Calu3 (cell line): ENCODE data around the gene CDKN2B-AS1. TPM values are rescaled to one million over a fixed set of nuclear protein-coding genes. Genes with fewer than 3 reads are reported as not detected.

Experiments
- BruUV-seq: library from RNA; stranded (reverse); fragments of 400-500 nt; replicated peaks from 2 replicates; lab custom pipeline; 2021; lab: Mats Ljungman, UMichigan
- CTCF ChIA-PET: fragments of 300-600 bp; sonication (Branson Sonifier 250); formaldehyde crosslinking; loops from one replicate; lab custom pipeline; 2022; ENCODE audit warnings: antibody characterized with exemption; lab: Charles Lee
- DNase-seq: peaks from one replicate; pipeline ENCODE4 v3.0.0; 2022
- H3K27ac Mint-ChIP-seq: one replicate; pipeline ENCODE4 v1.8.0; 2022; ENCODE audit warnings: mixed read lengths; ENCODE audit not compliant: unreplicated experiment
- H3K27me3 Mint-ChIP-seq: one replicate; pipeline ENCODE4 v1.8.0; 2022; ENCODE audit warnings: mixed read lengths; ENCODE audit not compliant: unreplicated experiment
- H3K36me3 Mint-ChIP-seq: one replicate; pipeline ENCODE4 v1.8.0; 2022; ENCODE audit warnings: mild to moderate bottlenecking, moderate library complexity, mixed read lengths; ENCODE audit not compliant: insufficient read depth, unreplicated experiment
- H3K4me1 Mint-ChIP-seq: one replicate; pipeline ENCODE4 v1.8.0; 2022; ENCODE audit warnings: mild to moderate bottlenecking, low read depth, mixed read lengths; ENCODE audit not compliant: unreplicated experiment
- H3K4me3 Mint-ChIP-seq: one replicate; pipeline ENCODE4 v1.8.0; 2022; ENCODE audit warnings: mild to moderate bottlenecking, low read depth, moderate library complexity, mixed read lengths; ENCODE audit not compliant: unreplicated experiment
- H3K9me3 Mint-ChIP-seq: one replicate; pipeline ENCODE4 v1.8.0; 2022; ENCODE audit warnings: low read depth, mixed read lengths; ENCODE audit not compliant: unreplicated experiment
- intact Hi-C: fragments of 100-400 bp; cut with micrococcal nuclease; formaldehyde crosslinking; loops from one replicate; pipeline ENCODE4 v1.10.0; 2022; ENCODE audit not compliant: unreplicated experiment
- total RNA-seq: library from RNA; stranded (reverse); gene quantifications from 2 replicates; pipeline ENCODE4 v1.2.3, GENCODE V29; 2022
- TF ChIP-seq, protein P1 (sequence below): fragments of 200-600 bp; IDR thresholded peaks from one replicate; pipeline ENCODE4 v1.8.0; 2022; ENCODE audit warnings: antibody characterized with exemption; ENCODE audit not compliant: unreplicated experiment

CDKN2B-AS1 gene
- total RNA-seq, 1 experiment from 2014 or later, result 8.9 TPM

DNA sequence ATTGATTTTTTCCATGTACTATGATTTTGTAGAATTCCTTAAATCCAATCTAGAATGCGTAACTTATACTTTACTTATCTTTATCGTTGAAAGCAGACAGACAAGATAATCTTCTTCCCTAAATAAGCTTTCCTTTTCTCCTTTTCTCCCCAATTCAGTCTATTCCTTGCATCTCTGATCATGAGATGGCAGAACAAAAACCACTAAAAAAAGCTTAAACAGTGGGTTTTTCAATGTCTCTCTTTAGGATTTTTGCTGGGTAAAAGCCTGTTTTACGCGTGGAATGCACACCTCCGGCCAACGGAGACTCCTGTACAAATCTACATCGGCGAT is 13.8 kb downstream of the CDKN2B-AS1 start:
- intact Hi-C loops, result loop anchor here (1.0 to 5.0 kb wide), 2 partner anchors 195 to 234 kb away; no protein-coding TSS in a partner anchor
- CTCF ChIA-PET, result interaction anchor here (0.9 to 3.1 kb wide), 13 partner anchors 13 to 236 kb away, joined by 3 to 18 read pairs (median 5); partner anchors contain the start of genes CDKN2A and CDKN2B-AS1
- peak overlapping the region; percentile 96 for H3K4me3 Mint-ChIP-seq

DNA sequence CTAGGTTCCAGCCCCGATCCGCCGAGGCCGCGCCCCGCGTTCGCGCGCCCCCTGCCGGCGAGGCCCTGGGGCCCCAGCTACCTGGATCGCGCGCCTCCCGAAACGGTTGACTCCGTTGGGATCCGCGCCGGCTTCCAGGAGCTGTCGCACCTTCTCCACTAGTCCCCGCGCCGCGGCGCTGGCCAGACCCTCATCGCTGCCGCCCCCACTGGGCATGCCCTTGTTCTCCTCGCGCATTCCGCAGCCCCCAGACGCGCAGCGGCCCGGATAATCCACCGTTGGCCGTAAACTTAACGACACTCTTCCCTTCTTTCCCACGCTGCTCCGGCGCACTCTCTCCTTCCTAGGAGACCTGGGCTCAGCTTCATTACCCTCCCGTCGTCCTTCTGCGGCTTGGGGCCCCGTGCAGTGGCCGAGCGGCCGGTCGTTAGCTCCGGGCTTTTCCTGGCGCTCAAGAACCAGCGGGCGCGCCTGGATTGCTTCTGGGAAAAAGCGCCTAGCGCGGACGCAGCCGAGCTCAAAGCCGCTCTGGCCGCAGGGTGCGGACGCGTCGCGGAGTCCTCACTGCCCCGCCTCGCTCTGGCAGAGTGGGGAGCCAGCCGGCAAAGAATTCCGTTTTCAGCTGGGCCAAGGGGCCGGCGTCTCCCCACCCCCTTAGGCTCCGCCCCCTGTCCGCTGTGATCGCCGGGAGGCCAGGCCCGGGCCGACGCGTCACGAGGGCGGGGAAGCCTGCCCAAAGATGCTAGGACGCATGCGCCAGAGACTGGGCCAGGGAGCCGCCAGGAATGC is 14.3 kb downstream of the CDKN2B-AS1 start, which contains the start of gene CDKN2B:
Gene CDKN2B (minus strand): TSS at position 589 of the 789 bp plus-strand sequence. CDS start 352 bp downstream, at position 237.
- H3K27ac Mint-ChIP-seq, result peak within 1 kb of the TSS; percentile 53
- H3K4me1 Mint-ChIP-seq, result peaks cover 16% of the 10 kb centered on the region
- no peaks in the 10 kb centered on the region for H3K9me3 Mint-ChIP-seq
- peak within 1 kb of the TSS; percentile 96 for H3K4me3 Mint-ChIP-seq
- H3K36me3 Mint-ChIP-seq, result peaks cover 43% of the 10 kb centered on the region
- intact Hi-C loops, result loop anchor here (1.0 to 5.0 kb wide), 2 partner anchors 196 to 233 kb away; no protein-coding TSS in a partner anchor
- TF ChIP-seq, protein P1, sequence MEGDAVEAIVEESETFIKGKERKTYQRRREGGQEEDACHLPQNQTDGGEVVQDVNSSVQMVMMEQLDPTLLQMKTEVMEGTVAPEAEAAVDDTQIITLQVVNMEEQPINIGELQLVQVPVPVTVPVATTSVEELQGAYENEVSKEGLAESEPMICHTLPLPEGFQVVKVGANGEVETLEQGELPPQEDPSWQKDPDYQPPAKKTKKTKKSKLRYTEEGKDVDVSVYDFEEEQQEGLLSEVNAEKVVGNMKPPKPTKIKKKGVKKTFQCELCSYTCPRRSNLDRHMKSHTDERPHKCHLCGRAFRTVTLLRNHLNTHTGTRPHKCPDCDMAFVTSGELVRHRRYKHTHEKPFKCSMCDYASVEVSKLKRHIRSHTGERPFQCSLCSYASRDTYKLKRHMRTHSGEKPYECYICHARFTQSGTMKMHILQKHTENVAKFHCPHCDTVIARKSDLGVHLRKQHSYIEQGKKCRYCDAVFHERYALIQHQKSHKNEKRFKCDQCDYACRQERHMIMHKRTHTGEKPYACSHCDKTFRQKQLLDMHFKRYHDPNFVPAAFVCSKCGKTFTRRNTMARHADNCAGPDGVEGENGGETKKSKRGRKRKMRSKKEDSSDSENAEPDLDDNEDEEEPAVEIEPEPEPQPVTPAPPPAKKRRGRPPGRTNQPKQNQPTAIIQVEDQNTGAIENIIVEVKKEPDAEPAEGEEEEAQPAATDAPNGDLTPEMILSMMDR, result peak; percentile 91
- BruUV-seq, result no TSS peak
- CTCF ChIA-PET, result interaction anchor here (0.9 to 3.1 kb wide), 17 partner anchors 13 to 235 kb away, joined by 3 to 18 read pairs (median 5); partner anchors contain the start of genes CDKN2A and CDKN2B-AS1
- DNase-seq, result peak; percentile 96
- H3K27me3 Mint-ChIP-seq, result no peaks in the 10 kb centered on the region

More for the DNA sequence above, 13.8 kb downstream of the CDKN2B-AS1 start:
- TF ChIP-seq, protein P1, result no peak
- H3K36me3 Mint-ChIP-seq, result peaks cover 47% of the 10 kb centered on the region
- no peaks in the 10 kb centered on the region for H3K27me3 Mint-ChIP-seq
- H3K9me3 Mint-ChIP-seq, result no peaks in the 10 kb centered on the region
- H3K27ac Mint-ChIP-seq, result peak overlapping the region; percentile 53
- no TSS peak for BruUV-seq
- peaks cover 17% of the 10 kb centered on the region for H3K4me1 Mint-ChIP-seq
- no peak for DNase-seq

GRCh38 chr9:22009506-22009867 is 14.9 kb downstream of the CDKN2B-AS1 start:
- Mint-ChIP-seq H3K36me3 (peaks cover 39% of the 10 kb centered on the region), H3K4me3 (peak overlapping the region; percentile 96), H3K9me3 (no peaks in the 10 kb centered on the region), H3K27ac (peak overlapping the region; percentile 53), H3K4me1 (peaks cover 10% of the 10 kb centered on the region), H3K27me3 (no peaks in the 10 kb centered on the region)
- TF ChIP-seq, protein P1, result no peak
- CTCF ChIA-PET, result interaction anchor here (0.9 to 3.1 kb wide), 13 partner anchors 14 to 234 kb away, joined by 3 to 18 read pairs (median 5); partner anchors contain the start of genes CDKN2A and CDKN2B-AS1
- DNase-seq, result no peak
- intact Hi-C loops, result loop anchor here (5.0 kb wide), 1 partner anchor 233 kb away; no protein-coding TSS in a partner anchor
- TSS peak; percentile 48 for BruUV-seq

DNA sequence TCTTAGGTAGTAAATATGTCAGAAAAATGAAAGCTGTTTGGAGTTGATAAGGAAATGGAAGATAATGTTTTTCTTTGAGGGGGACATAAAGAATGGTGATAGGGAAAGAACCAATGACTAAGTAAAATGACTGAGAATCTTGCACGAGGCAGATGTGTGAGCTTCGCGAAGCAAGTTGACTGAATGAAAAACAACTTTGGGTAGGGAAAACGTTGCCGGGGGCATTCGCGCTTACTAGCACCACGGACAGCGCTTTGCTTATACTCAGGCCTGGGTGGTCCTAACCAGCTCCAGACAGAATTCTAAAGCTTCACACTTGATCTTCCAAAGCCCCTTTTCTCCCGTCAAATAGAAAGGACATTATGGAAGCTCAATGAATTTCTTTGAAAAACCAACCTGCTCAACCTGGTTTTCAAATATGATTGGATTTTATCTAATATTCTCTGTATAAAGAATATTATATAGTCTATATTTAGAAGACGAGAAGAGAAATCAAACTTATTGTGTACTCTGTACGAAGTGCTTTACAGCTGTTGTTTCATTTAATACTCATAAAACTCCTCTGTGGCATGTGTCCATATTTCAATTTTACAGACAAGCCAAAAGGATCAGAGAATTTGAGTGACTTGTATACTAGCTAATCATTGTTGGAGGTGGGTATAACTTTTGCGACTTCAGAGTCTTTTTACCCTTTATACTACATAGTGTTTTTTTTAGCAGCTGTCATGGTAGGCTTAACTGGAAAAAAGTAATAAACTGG is 16.5 kb downstream of the CDKN2B-AS1 start:
- TF ChIP-seq, protein P1, result no peak
- H3K36me3 Mint-ChIP-seq, result peaks cover 23% of the 10 kb centered on the region
- no peaks in the 10 kb centered on the region for H3K27me3 Mint-ChIP-seq
- CTCF ChIA-PET, result interaction anchor here (0.8 kb wide), 1 partner anchor 108 kb away, joined by 3 read pairs; no protein-coding TSS in a partner anchor
- no peaks in the 10 kb centered on the region for H3K4me1 Mint-ChIP-seq
- no peak for DNase-seq
- BruUV-seq, result no TSS peak
- H3K4me3 Mint-ChIP-seq, result no peak overlapping the region
- H3K9me3 Mint-ChIP-seq, result no peaks in the 10 kb centered on the region
- no peak overlapping the region for H3K27ac Mint-ChIP-seq
- intact Hi-C loops, result no loop called here
